ENCODE measurements around the gene HMOX2.

Gene HMOX2

DNA sequence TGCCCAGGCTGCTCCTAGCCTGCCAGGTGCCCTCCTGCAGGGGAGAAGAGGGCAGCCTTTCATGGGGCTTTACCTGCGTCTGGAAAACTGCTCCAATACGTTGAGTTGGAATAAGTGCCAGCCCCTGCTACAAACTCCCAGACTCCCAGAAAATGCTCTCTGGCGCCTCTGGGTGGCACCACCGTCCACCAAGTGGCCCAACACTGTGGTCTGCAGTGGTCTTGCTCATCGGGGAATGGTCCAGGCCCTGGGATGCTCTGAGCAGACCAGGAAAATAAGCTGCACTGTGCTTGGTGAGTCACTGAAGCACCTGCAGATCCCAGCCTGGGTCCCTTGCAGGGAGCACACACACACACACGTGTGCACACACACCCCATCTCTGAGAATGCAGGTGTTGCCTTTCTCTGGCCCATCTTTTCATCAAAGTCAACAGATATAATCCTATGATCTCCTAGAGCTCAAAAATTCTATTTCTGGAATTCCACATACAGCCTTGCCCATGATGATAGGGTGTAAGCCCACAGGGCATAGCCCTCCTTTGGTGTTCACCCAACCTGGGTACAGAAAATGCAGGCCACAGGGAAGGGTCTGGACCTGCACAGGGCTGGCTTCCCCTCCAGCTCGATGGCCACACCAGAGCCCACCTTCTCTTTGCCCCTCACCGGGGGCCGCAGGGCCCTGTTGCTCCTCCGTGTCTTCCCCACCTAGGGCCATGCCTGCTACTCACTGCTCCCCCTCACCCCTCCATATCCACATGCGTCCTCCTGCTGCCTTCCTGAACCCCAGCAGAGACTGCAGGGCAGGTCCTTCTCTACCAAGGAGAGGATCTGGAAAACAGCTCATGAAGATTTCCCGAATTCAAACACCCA is 41.8 kb downstream of the HMOX2 start:
- TF ChIP-seq PAX5 (IDR thresholded peaks at IDR 0.05; ENCODE audit: insufficient read depth, low read length, severe bottlenecking) = no peak
- TF ChIP-seq SPI1 (IDR thresholded peaks at IDR 0.05; ENCODE audit: low read depth, low read length) = no peak
- no peak for TF ChIP-seq POLR2AphosphoS5 (IDR thresholded peaks at IDR 0.05; ENCODE audit: low read depth, low read length)
- TF ChIP-seq TAF1 (IDR thresholded peaks at IDR 0.05; ENCODE audit: low read depth, low read length) = no peak
- TF ChIP-seq POLR2A (IDR thresholded peaks at IDR 0.05; ENCODE audit: low read depth, low read length) = no peak
- DNase-seq (ENCODE audit: insufficient read length, low spot score) (no peak), FAIRE-seq (peak; percentile 43)

DNA sequence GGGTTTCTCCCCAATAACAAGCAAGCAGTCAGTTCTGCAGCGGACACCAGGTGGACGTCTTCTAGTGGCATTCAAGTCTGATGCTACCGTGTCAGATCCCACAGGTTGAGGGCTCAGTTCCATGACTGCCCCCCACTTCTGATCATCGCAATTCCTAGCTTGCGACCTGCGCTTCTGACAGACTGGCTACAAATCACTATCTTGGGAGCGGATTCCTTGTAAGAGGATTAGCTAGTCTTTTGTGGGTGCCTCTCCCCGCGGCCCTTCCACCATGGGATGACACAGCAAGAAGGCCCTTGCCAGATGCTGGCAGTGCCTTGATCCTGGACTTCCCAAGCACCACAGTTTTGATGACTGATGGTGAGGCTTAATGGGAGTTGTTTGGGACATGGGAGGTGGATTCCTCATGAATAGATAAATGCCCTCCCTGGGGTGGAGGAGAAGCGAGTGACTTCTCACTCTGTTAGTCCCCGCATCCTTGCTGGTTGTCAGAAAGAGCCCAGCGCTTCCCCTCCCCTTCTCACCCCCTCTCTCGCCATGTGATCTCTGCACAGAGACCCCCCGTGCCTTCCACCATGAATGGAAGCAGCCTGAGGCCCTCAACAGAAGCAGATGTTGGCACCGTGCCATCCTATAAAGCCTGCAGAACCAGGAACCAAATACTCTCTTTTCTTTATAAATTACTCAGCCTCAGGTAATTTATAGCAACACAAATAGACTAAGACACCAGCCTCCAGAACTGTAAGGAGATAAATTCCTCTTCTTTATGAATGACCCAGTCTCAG is 43.3 kb downstream of the HMOX2 start:
- FAIRE-seq (no peak), DNase-seq (ENCODE audit: insufficient read length, low spot score) (no peak)
- no peak for TF ChIP-seq SPI1 (IDR thresholded peaks at IDR 0.05; ENCODE audit: low read depth, low read length)
- TF ChIP-seq TAF1 (IDR thresholded peaks at IDR 0.05; ENCODE audit: low read depth, low read length) = no peak
- no peak for TF ChIP-seq PAX5 (IDR thresholded peaks at IDR 0.05; ENCODE audit: insufficient read depth, low read length, severe bottlenecking)
- no peak for TF ChIP-seq POLR2AphosphoS5 (IDR thresholded peaks at IDR 0.05; ENCODE audit: low read depth, low read length)
- no peak for TF ChIP-seq POU2F2 (IDR thresholded peaks at IDR 0.05; ENCODE audit: low read depth, low read length)
- no peak for TF ChIP-seq POLR2A (IDR thresholded peaks at IDR 0.05; ENCODE audit: low read depth, low read length)

DNA sequence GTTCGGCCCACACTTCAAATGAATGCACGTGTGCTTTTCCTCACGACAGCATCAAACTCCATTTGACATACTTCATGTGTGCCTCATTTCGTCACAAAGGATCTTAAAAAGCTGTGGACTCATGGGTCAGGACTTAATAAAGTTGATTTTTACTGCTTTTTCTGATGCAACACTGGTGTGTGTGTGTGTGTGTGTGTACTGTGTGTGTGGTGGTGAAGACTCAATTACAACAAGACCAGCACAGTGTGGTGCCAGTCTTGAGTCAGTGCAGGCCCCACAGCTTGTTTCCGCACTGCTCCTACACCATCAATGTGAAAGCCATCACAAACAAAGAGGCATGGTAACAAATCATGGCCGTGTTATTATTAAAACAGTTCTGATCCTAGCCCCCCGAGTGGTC is 44.7 kb downstream of the HMOX2 start:
- TF ChIP-seq PAX5 (IDR thresholded peaks at IDR 0.05; ENCODE audit: insufficient read depth, low read length, severe bottlenecking) (no peak), POLR2A (IDR thresholded peaks at IDR 0.05; ENCODE audit: low read depth, low read length) (no peak), SPI1 (IDR thresholded peaks at IDR 0.05; ENCODE audit: low read depth, low read length) (no peak), POU2F2 (IDR thresholded peaks at IDR 0.05; ENCODE audit: low read depth, low read length) (no peak)
- FAIRE-seq = no peak
- no peak for DNase-seq (ENCODE audit: insufficient read length, low spot score)

DNA sequence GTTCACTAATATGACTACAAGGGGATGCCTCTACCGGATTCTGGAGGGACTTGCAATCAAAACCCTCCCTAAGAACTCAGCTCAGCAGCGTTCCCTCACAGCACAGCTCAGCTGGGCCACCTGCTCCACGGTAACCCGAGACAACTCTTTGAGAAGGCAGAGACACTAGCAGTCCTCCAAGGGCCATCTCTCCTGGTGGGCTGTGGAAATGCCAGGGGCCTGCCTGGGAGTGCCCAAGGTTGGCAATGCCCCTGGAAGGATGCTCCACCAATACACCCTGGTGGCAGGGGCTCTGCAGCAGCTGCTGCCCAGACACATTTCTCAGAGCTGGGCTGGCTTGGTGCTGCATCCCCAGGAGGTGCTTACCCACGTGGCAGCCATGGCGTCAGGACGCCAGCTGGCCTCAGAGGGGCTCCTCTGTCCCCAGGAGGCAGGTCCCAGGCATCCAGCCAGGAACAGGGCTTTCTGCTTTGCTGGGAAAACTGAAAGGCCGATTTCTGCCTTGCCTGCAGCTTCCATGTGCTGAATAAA is 45.9 kb downstream of the HMOX2 start:
- no peak for DNase-seq (ENCODE audit: insufficient read length, low spot score)

DNA sequence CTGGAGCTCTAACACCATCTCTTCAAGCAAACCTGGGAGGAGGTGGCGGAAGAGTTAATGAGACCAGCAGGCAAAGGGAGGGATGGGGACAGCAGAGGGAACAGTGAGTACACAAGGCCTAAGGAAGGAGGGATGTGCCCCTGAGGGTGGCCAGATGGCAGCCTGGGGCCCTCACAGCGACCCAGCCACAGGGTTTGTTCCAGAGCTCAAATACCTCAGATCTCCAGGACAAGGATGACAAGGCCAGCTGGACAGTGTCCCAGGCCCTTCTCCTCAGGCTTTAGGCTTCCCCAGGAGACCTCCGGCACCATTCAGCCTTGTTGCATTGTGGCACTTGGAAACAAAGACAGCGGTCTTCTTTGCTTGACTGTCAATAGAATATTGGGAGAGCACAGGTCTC is 47.5 kb downstream of the HMOX2 start:
- no peak for TF ChIP-seq POLR2AphosphoS5 (IDR thresholded peaks at IDR 0.05; ENCODE audit: low read depth, low read length)
- no peak for TF ChIP-seq POU2F2 (IDR thresholded peaks at IDR 0.05; ENCODE audit: low read depth, low read length)
- TF ChIP-seq TAF1 (IDR thresholded peaks at IDR 0.05; ENCODE audit: low read depth, low read length) = no peak
- TF ChIP-seq PAX5 (IDR thresholded peaks at IDR 0.05; ENCODE audit: insufficient read depth, low read length, severe bottlenecking) = no peak
- no peak for TF ChIP-seq SPI1 (IDR thresholded peaks at IDR 0.05; ENCODE audit: low read depth, low read length)
- TF ChIP-seq POLR2A (IDR thresholded peaks at IDR 0.05; ENCODE audit: low read depth, low read length) = no peak
- no peak for FAIRE-seq
- DNase-seq (ENCODE audit: insufficient read length, low spot score) = no peak

More for the DNA sequence above, 45.9 kb downstream of the HMOX2 start:
- TF ChIP-seq PAX5 (IDR thresholded peaks at IDR 0.05; ENCODE audit: insufficient read depth, low read length, severe bottlenecking) (no peak), TAF1 (IDR thresholded peaks at IDR 0.05; ENCODE audit: low read depth, low read length) (no peak)
- FAIRE-seq = no peak

DNA sequence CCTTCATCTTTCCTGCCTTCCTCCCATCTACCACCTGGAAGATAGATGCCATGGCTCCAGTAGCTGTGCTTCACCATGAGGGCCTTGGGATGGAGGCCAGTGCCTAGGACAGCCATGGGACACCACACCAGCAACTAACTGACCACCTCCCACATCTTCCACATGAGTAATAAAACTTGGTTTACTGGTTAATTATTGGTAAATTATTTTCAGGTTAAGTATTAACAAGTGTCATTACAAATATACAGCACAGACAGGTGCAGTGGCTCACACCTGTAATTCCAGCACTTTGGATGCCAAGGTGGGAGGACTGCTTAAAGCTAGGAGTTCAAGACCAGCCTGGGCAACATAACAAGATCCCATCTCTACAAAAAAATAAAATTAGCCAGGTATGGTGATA is 48.4 kb downstream of the HMOX2 start:
- no peak for FAIRE-seq
- TF ChIP-seq SPI1 (IDR thresholded peaks at IDR 0.05; ENCODE audit: low read depth, low read length) = no peak
- no peak for TF ChIP-seq TAF1 (IDR thresholded peaks at IDR 0.05; ENCODE audit: low read depth, low read length)
- no peak for TF ChIP-seq POLR2AphosphoS5 (IDR thresholded peaks at IDR 0.05; ENCODE audit: low read depth, low read length)
- no peak for TF ChIP-seq PAX5 (IDR thresholded peaks at IDR 0.05; ENCODE audit: insufficient read depth, low read length, severe bottlenecking)
- no peak for TF ChIP-seq POLR2A (IDR thresholded peaks at IDR 0.05; ENCODE audit: low read depth, low read length)
- TF ChIP-seq POU2F2 (IDR thresholded peaks at IDR 0.05; ENCODE audit: low read depth, low read length) = no peak
- DNase-seq (ENCODE audit: insufficient read length, low spot score) = no peak

DNA sequence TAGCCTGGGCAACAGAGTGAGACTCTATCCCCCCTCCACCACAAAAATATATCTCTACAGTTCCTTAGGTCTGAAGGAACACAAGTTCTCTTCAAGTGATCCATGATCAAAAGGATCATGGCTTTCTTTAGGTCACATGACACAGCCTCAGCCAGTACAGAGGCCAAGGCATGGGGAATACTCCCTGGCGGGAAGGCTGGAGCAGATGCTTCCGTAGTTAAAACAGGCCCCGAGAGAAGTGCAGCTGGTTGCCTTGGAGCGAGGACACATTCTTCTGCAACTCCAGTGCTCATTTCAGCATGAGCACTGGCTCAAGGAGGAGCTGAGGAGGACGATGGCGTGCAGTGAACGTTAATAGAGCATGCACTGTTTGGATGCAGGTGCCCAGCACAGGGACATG is 48.9 kb downstream of the HMOX2 start:
- peak; percentile 43 for FAIRE-seq
- TF ChIP-seq POLR2AphosphoS5 (IDR thresholded peaks at IDR 0.05; ENCODE audit: low read depth, low read length) (no peak), POU2F2 (IDR thresholded peaks at IDR 0.05; ENCODE audit: low read depth, low read length) (no peak), TAF1 (IDR thresholded peaks at IDR 0.05; ENCODE audit: low read depth, low read length) (no peak), PAX5 (IDR thresholded peaks at IDR 0.05; ENCODE audit: insufficient read depth, low read length, severe bottlenecking) (no peak), SPI1 (IDR thresholded peaks at IDR 0.05; ENCODE audit: low read depth, low read length) (no peak), POLR2A (IDR thresholded peaks at IDR 0.05; ENCODE audit: low read depth, low read length) (no peak)

DNA sequence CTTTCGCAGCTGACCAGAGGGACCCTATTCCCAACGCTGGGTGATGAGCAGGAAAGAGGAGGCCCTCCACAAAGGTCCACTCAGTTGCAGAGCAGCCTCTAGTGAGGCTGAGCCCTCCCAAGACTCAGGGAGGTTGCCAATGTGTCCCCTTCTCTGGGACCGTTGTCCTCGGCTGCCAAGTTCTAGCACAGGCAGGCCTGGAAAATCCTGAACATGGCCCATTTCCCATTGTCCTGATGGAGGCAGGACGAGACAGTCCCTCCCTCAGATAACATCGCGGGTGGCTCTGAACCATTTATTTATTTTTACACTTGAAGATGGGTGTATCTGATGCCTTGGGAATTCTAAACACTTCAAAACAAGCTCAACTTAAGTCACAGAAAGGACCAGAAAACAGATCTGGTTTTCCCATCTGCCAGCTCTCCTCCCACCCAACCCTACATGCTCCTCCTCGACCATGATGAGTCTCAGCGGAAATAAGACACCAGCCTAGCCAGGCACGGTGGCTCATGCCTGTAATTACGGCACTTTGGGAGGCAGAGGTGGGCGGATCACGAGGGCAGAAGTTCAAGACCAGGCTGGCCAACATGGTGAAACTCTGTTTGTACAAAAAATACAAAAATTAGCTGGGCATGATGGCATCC is 49.6 kb downstream of the HMOX2 start:
- DNase-seq (ENCODE audit: insufficient read length, low spot score) = no peak
- FAIRE-seq = no peak
- TF ChIP-seq POU2F2 (IDR thresholded peaks at IDR 0.05; ENCODE audit: low read depth, low read length) (no peak), POLR2AphosphoS5 (IDR thresholded peaks at IDR 0.05; ENCODE audit: low read depth, low read length) (no peak), SPI1 (IDR thresholded peaks at IDR 0.05; ENCODE audit: low read depth, low read length) (no peak)

More for the DNA sequence above, 48.9 kb downstream of the HMOX2 start:
- DNase-seq (ENCODE audit: insufficient read length, low spot score) = no peak
